LNCaP clone FGC (cell line): ENCODE data around the gene ELFN2.

ENCODE experiments used
- DNase-seq: peaks from one replicate; pipeline ENCODE4 v3.0.0-alpha.2; 2011; ENCODE audit warnings: low read depth
- H3K4me3 ChIP-seq: 2 replicates; pipeline ENCODE4 v1.5.1; 2011; ENCODE audit warnings: mild to moderate bottlenecking, low read depth, low read length, control low read depth
- TF ChIP-seq, protein P1 (sequence below): IDR thresholded peaks from 2 replicates; pipeline ENCODE4 v1.5.1; 2012; ENCODE audit warnings: mild to moderate bottlenecking; ENCODE audit not compliant: control insufficient read depth, insufficient read depth; ENCODE audit errors: extremely low read depth

The ELFN2 gene

GRCh38 chr22:37416827-37417226 is 10.5 kb downstream of the ELFN2 start:
- TF ChIP-seq, protein P1, sequence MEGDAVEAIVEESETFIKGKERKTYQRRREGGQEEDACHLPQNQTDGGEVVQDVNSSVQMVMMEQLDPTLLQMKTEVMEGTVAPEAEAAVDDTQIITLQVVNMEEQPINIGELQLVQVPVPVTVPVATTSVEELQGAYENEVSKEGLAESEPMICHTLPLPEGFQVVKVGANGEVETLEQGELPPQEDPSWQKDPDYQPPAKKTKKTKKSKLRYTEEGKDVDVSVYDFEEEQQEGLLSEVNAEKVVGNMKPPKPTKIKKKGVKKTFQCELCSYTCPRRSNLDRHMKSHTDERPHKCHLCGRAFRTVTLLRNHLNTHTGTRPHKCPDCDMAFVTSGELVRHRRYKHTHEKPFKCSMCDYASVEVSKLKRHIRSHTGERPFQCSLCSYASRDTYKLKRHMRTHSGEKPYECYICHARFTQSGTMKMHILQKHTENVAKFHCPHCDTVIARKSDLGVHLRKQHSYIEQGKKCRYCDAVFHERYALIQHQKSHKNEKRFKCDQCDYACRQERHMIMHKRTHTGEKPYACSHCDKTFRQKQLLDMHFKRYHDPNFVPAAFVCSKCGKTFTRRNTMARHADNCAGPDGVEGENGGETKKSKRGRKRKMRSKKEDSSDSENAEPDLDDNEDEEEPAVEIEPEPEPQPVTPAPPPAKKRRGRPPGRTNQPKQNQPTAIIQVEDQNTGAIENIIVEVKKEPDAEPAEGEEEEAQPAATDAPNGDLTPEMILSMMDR: no peak
- H3K4me3 ChIP-seq: no peak overlapping the region
- no peak for DNase-seq

- TF ChIP-seq, protein P1: no peak
- DNase-seq: no peak
- H3K4me3 ChIP-seq: no peak overlapping the region
Observed at GRCh38 chr22:37416389-37416788, 10.9 kb downstream of the ELFN2 start.

DNA sequence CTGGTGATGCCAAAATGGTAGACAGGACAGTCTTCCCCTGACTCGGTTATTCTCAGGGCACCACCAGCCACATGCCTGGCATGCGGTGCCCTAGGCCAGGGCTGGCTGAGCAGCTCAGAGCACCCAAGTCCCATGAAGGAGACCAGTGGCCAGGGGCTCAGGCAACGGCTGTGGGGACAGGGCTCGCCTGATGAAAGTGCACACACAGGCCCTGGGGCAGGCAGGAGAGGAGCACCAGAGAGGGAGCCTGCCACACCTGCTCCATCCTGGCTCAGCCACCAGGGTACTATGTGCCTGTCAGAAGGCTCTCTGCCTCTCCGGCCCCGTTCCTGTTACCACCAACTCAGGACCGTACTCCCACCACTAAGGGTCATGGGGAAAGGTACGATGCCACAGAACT is 12.1 kb downstream of the ELFN2 start:
- no peak for DNase-seq
- H3K4me3 ChIP-seq: no peak overlapping the region
- TF ChIP-seq, protein P1: no peak

GRCh38 chr22:37414288-37414687 is 13.0 kb downstream of the ELFN2 start:
- DNase-seq: no peak
- TF ChIP-seq, protein P1: no peak
- H3K4me3 ChIP-seq: no peak overlapping the region

GRCh38 chr22:37413546-37413945 is 13.7 kb downstream of the ELFN2 start:
- TF ChIP-seq, protein P1: no peak
- H3K4me3 ChIP-seq: no peak overlapping the region
- DNase-seq: no peak

- DNase-seq: no peak
- TF ChIP-seq, protein P1: no peak
- no peak overlapping the region for H3K4me3 ChIP-seq
Observed at GRCh38 chr22:37412495-37413250, 14.6 kb downstream of the ELFN2 start.

DNA sequence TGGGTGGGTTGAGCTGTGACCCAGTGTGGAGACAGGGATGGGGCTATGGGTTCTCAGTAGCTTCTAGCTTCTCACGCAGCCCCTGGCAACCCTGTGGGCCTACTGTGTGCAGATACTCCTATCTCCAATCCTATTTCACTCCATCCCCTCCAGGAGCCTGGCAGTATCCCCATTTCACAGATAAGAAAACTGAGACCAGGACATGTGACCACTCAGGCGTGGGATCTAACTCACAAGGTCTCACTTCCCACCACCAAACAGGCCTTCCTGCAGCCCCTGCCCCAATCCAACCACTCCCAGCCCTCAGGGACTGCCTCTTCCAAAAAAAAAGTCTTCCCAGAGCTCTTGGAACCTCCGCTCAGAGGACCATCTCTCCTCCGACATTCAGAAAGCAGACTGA is 15.6 kb downstream of the ELFN2 start:
- TF ChIP-seq, protein P1: no peak
- no peak for DNase-seq
- no peak overlapping the region for H3K4me3 ChIP-seq
